ENCODE results near the gene COMMD6. TPM values are rescaled to one million over a fixed set of nuclear protein-coding genes. Genes with fewer than 3 reads are reported as not detected.

COMMD6 gene
- total and polyA plus RNA-seq, 2 of the 13 experiments (the other 11 are each of a cell fraction or from before 2014, with no cell fraction given): 97.0 to 164 TPM

GRCh38 chr13:75482070-75482819, 55.4 kb downstream of the COMMD6 start, which contains the start of gene TBC1D4 (continued):
- peak; percentile 12 for TF ChIP-seq CBX1 (IDR thresholded peaks at IDR 0.05; ENCODE audit: low read depth)
- peak; percentile 43; the same call in 1 of the 2 replicates for TF ChIP-seq NR2F6 (IDR thresholded peaks at IDR 0.05)
- TF ChIP-seq NR2F6 (CRISPR knock-in tag; IDR thresholded peaks at IDR 0.05): peak; percentile 48; the same call in 1 of the 2 replicates
- no peak; the same call in none of the 2 replicates for TF ChIP-seq FOXK1 (CRISPR knock-in tag; IDR thresholded peaks at IDR 0.05; ENCODE audit: borderline replicate concordance, low read depth)
- TF ChIP-seq ZNF792 (CRISPR knock-in tag; IDR thresholded peaks at IDR 0.05): no peak
- no peak for TF ChIP-seq BRD4 (CRISPR knock-in tag; IDR thresholded peaks at IDR 0.05)
- no peak for TF ChIP-seq ZNF567 (CRISPR knock-in tag; IDR thresholded peaks at IDR 0.05; ENCODE audit: borderline replicate concordance)
- no peak for TF ChIP-seq GLMP (CRISPR knock-in tag; IDR thresholded peaks at IDR 0.05; ENCODE audit: borderline replicate concordance)
- 0 out of 2 replicates have a peak, but pooled peaks have one; percentile 56 for TF ChIP-seq STAT6 (CRISPR knock-in tag; IDR thresholded peaks at IDR 0.05; ENCODE audit: borderline replicate concordance)
- TF ChIP-seq ZNF782 (CRISPR knock-in tag; IDR thresholded peaks at IDR 0.05; ENCODE audit: borderline replicate concordance): no peak; the same call in 1 of the 2 replicates
- TF ChIP-seq ZNF275 (CRISPR knock-in tag; IDR thresholded peaks at IDR 0.05; ENCODE audit: borderline replicate concordance): no peak
- no peak; the same call in 1 of the 2 replicates for TF ChIP-seq ZNF451 (CRISPR knock-in tag; IDR thresholded peaks at IDR 0.05)
- TF ChIP-seq DMAP1 (CRISPR knock-in tag; IDR thresholded peaks at IDR 0.05): peak; percentile 82
- TF ChIP-seq FIP1L1 (IDR thresholded peaks at IDR 0.05; ENCODE audit: borderline replicate concordance, insufficient read depth, low read depth, low read length): no peak
- no peak for TF ChIP-seq ZBTB2 (CRISPR knock-in tag; IDR thresholded peaks at IDR 0.05; ENCODE audit: low read depth)
- peak; percentile 57 for TF ChIP-seq HDAC2 (CRISPR knock-in tag; IDR thresholded peaks at IDR 0.05)
- TF ChIP-seq ZSCAN22 (CRISPR knock-in tag; IDR thresholded peaks at IDR 0.05): no peak
- TF ChIP-seq MTA3 (CRISPR knock-in tag; IDR thresholded peaks at IDR 0.05): no peak
- TF ChIP-seq HOXA3 (CRISPR knock-in tag; IDR thresholded peaks at IDR 0.05): peak; percentile 64
- TF ChIP-seq ZNF331 (CRISPR knock-in tag; IDR thresholded peaks at IDR 0.05): no peak; the same call in 1 of the 2 replicates

All from HepG2 (cell line).